Activated CD8-positive, alpha-beta memory T cell treated with anti-CD3 and anti-CD28 coated beads, Interleukin-2, amount 50 U/mL, for 24 hours (primary cell): Measurements from ENCODE around the gene SYT9.
"Not testable (repeated sequence)": the region's sequence is repeated elsewhere in the genome, so short reads cannot be mapped to it uniquely, and the experiment has no call there.

Experiments
- DNase-seq: peaks from one replicate; pipeline ENCODE4 v3.0.0-alpha.2; 2020; ENCODE audit errors: extremely low read depth

The SYT9 gene

DNA sequence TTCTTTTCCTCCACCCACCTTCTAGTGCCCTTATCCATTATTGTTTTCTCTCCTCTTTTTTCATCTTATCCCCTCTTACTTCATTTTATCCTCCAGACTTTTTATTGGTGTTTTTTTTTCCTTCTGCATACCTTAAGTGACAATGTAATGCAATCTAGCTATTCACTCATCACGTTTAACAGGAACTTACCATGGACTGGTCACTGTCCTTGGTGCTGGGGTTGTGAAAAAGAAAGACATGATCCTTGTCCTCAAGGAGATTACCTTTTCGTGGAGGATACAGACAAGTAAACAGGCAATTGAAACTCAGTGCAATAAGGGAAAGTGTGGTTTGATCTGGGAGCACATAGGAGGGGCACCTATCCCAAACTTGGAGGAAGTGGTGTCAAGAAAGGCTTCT is 20.7 kb downstream of the SYT9 start:
- no peak for DNase-seq

DNA sequence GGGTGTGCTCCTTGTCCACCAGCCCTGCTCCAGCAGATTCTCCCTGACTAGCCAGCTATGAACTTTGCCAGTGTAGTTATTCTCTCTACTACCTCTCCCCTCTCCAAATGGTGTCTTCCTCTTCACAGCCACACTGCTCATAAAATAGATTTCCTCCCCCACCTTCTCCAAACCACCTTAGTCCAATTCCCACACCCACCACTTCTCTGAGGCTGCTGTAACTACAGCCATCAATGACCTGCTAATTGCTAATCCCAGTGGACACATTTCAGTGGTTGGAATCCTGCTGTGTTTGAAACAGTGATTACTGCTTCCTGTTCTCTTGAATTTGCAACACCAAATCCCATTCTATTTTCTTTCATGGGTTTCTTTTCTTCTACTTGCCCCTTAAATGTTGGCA is 23.4 kb downstream of the SYT9 start:
- DNase-seq, result no peak

DNA sequence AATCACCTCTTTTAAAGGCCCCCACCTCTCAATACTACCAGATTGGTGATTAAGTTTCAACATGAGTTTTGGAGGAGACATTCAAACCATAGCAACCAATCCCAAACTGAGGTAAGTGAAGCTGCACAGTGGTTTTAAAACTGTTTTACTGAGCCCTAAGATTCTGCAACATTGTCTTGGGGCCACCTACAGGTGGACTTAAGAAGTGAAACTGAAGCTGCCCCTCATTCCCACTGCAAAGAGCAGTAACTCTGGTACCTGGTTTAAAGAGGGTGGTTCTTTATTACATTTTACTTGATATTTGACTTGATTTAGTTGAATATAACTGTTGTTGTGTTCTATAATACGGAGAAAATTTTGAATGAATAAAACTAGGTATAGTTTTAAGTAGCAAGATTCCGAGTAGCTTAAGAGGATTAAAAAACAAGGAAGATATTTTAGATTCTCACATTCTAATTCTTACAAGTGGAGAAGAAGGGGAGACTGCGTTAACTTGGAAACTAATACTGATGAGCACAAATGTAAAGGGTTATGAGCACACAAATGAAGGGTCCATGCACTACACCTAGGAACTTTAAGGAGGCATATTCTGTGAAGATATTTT is 26.7 kb downstream of the SYT9 start:
- no peak for DNase-seq

DNA sequence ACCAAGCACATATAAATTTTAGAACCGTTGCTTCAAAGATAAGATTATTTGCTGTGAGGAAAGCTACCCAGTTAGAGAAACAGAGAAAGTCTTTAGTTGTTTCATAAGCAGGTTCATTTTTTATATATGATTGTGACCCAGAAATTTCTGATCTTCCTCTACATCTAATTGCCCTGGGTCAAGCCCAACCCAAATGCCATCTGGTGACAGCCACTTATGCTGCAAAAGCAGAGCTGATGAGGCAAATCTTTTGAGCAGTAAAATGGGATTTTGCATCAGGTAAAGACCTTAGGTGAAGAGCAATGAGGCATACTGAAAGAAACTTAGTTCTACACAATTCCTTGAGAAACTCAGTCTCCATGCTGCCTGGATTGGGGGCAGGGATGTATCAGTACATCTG is 28.0 kb downstream of the SYT9 start:
- no peak for DNase-seq

DNA sequence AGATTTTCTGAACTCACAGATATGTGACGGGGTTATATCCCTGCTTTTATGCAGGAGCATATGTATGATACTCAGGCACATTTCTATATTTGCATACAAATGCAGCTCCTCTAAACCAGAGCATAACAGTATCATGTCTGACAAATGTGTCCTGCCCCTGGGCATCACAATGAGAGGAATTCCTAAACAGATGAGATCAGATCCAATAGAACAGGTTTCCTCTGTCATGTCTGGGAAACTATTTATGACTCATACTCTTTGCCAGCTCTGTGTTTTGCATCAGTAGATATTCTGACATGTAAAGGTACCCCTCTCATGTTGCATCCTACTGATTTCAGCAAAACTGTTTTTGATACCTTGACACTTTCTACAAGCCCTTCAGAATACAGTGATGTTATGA is 29.4 kb downstream of the SYT9 start:
- no peak for DNase-seq

DNA sequence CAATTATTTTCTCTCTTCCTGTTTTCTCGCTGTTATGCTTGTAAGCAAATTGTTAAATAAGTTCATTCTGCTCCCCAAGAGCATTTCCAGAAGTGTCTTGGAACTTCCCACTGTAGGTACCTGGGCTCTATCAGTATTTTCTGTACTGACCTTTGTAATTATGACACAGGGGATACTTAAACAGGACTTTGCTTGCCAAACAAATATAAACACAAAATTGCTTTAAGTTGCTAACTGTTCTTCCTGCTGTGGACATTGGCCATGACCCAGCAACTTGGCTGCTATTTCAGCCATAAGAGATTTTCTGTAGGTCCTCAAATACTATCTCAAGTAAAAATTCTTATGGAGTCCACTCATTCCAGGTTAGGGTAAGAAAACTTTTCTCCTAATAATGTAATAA is 30.1 kb downstream of the SYT9 start:
- no peak for DNase-seq

DNA sequence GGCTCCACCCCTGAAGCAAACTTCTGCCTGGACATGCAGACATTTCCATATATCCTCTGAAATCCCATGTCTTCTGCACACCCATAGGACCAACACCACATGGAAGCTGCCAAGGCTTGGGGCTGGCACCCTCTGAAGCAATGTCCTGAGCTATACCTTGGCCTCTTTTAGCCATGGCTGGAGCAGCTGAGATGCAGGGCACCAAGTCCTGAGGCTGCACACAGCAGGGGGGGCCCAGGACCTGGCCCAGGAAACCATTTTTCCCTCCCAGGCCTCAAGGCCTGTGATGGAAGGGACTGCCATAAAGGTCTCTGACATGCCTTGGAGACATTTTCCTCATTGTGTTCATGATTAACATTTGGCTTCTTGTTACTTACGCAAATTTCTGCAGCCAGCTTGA is 34.5 kb downstream of the SYT9 start:
- DNase-seq, result no peak

DNA sequence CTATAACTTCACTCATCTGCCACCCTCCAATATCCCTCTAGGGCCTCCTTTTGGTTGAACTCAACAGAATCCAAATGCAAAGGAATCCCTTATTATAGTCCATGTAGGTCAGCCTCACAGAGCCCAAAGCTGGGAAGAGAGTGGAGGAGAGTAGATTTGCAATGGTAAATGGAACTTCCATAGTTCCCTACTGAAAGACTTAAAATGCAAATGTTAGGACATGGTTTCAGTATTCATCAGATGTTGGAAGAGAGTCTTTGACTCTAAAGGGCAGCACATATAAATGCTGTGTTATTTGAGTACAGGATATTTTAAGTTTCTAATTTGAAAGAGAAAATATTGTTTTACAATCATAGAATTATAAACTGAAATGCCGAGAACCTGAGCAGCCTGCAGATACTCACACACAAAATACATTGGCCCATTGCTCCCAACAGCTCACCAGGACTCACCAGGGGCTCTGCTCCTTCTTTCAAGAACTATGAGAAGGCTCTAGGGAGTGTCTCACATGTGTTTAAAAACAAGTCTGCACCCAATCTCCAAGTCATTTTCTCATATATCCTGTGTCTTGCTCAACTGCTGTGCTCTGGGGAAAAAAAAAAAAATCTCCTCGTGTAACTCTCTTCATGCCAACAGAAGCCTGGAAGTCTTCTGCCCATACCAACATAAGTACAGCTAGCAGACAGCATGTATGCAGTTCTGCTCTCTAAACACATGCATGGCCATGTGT is 39.6 kb downstream of the SYT9 start:
- DNase-seq, result no peak

DNA sequence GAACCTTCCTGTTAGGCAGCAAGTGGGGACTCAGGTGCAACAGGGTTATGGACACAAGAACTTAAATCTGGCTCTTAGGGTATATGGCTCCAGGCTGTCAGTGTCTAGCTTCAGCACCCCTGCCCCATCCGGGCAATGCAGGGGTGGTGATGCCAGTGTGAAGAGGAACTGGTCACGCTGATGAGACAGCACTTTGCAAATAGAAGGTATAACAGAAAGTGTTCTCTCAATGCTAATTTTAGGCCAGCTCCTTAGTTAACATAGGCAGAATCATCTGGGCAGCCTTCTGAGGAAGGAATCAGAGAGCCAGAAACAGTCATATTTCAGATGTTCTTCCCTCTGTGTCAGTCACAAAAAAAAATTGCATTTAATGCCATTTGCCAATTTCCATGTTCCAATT is 41.2 kb downstream of the SYT9 start:
- DNase-seq, result no peak

DNA sequence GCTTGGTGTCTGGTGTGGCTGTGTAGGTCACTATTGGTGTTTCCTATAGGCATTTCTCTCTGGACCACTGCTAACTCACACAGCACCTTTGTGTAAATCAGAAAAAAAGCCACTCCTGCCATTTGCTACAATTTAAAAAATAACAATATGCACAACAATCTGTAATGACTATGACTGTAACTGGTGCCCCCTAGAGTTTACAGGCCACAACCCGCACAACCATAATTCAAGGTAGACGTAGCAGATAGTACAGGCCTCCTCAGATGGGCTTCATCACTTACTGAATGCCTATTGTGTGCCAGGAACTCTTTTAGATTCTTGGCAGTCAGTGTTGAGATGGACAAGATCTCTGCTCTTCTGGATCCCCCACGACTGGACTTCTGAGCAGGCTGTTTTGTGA is 47.7 kb downstream of the SYT9 start:
- no peak for DNase-seq

DNA sequence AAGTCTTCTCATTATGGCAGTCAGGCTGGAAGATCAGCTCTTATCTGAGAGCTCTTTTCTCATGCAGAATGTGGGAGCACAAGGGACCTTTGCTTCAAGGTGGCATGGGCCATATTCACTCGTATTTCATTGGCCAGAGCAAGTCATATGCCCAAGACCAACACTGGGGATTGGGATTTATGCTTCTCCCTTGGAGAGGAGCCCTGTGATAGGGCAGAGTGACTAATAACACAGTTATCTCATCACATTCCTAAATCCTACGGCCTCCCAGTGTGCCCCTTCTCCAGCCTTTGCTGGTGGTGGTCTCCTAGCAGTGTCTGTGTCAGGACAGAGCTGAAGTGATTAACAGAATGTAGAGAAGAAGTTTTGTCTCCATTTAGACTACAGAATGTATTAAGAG is 48.6 kb downstream of the SYT9 start:
- no peak for DNase-seq

DNA sequence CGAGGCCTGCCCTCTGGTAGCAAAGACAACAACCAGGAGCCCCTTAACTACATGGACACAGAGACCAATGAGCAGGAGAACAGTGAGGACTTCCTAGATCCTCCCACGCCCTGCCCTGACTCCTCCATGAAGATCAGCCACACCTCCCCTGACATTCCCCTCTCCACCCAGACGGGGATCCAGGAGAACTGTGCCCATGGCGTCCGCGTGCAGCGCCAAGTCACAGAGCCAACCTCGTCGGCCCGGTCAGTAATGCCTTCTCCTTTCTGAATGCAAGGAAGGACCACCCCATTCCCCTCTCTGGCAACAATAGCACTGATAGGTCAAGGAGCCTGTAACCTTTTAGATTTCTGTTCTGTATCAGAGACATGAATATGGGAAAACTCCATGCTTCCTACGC is 51.4 kb downstream of the SYT9 start:
- DNase-seq, result no peak

DNA sequence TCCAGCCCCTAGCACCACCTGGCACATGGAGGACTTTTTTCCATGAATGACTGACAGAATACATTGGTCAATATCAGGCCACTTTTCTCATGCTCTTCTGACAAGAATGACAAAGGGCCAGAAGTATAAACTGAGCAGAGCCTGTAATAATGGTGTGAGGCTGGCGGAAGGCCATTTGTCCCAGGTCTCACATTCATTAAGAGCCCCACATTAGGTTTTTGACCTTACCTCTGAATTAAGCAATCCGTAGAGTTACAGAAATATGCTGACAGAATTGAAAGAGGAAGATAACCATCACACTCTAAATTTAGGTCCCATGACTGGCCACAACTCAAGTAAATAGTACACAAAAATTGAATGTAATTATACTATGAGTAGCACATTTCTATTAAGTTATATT is 55.2 kb downstream of the SYT9 start:
- no peak for DNase-seq

DNA sequence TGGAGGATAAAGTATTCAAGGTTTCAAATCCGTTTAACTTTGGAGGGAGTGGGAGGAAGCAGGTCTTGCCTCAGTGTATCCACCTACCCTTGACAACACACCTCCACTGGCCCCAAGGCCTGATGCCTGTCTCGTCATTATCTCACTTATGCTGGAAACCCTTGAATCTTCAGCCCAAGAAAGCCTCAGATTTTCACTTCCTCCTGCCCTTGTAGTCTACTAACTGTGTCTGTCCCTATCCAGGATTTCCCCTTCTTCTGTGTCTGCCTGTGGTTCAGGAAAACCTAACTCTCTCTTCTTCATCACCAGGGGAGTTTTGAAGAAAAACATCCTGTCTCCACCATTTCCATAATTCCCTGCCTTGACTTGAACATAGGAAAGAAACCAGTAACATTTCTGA is 56.1 kb downstream of the SYT9 start:
- no peak for DNase-seq

DNA sequence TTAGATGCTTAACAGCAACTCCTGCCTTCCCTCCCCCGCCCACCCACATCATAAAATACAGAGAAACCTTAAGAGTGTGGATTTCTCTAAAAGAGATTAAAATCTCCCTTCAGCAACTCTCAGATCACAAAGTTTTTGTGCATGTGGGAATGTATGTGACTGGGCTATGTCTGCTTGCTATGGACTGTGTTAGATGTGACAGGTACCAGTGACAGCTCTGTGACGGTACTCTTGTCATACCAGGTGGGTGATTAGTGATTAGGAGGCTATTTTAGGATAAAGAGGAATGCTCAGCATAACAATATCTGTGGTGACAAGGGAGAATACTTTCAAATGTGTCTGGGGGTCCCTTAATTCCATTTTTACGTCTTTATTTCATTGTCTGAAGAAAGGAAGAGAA is 60.2 kb downstream of the SYT9 start:
- DNase-seq, result no peak

DNA sequence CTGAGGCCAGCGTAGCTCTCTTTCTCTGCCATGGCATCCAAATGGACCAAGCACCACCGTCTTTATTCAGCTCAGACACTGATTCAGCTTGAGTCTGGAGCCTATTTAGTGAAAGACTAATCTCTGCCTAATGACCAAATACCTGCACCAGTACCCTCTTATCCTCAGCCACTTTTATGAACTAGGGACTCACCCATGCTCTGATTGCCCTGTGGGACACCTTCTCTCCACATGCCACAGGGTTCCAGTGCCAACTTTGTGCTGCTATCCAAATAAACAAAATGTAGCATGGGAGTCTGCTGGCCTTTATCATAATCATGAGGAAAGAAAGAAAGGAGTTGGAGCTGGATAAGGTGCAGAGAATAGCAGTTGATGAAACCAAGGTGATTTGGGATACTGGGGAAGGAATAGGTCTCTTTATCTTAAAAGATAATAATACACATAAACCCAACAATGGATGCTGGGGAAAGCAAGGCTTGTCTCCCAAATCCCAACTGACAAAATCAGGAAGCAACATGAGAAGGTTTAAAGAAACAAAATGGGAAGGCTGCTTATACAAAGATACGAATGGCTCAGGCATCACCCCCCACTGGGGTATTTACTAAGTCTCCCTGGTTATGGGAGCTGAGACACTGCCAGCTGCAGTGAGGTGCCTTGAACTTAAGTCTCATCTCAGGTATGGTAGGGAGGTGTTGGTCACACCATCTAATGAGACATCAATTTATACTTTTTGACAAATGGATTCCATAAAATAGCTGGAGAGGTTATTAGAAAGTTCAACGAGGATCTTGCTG is 63.3 kb downstream of the SYT9 start:
- DNase-seq, result no peak

DNA sequence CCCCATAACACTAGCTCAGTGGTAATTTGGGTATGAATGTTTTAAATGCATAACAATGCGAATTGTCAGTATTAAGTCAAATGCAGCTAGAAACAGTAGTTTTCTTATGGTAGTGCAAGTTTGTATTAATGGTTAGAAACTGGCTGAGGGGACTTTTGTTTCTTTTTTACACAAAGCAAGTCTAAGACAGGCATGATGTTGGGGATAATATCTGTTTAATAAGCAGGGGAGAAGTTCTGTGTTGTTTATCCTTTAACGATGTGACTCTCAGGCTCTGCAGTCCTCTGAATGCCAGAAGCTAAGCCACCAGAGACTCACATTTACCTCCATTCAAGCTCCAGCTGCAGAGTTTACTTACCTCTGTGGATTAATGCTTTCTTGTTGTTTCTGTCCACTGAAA is 67.8 kb downstream of the SYT9 start:
- DNase-seq, result no peak

DNA sequence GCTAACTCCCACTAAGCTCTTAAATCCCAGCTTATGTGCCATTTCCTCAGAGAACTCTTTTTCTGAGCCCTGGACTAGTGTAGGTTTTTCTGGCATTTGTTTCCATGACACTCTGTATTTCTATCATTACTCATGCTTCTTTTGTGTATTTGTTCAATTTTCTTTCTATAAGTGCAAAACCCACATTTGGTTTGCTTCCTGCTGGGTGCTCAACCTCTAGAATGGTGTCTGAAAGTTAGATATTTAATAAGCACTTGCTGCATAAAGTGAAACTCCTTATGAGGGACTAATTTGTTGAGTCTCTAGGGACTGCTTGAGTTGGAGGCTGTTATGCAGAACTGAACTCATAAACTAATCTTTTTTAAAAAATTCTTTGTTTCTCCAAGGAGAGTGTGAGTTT is 68.6 kb downstream of the SYT9 start:
- no peak for DNase-seq

DNA sequence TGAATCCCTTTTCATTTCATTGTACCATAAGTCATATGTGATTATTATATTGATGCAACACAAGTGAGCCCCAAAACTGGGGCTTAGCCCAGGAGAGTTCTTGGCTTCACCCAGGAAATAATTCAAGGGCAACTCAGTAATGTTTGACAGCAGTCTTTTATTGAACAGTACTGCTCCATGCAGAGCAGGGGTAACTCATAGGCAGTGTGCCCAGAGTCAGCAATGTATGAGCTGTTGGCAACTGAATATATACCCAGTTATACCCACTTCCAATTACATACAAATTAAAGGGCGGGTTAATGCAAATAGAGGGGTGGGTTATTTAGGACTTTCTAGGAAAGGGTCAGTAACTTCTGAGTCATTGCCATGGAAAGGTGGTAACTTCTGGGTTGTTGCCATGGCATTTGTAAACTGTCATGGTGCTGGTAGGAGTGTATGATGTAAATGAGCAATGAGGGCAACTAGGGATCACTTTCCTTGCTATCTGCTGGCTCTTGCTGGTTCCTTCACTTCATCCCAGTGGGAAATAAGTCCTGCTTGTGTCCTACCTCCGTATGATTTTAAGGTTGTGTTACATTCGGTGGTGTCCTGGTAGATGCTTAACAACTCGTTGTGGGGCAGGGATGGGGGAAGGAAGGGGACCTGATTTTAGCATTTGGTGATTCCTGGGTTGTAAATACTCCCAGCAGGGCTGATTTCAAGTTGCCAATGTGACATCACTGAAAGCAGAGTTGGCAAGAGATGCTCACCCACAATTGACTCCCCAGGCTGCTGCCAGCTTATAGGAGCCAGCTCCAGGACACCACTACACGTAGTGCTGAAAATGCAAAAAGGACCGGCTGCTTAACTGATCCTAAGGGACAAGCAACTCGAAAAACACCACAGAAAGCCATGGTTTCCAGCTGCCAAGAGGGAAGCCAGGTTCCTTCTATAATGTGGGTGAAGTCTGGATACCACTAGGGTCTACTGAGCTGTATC is 70.1 kb downstream of the SYT9 start:
- no peak for DNase-seq

DNA sequence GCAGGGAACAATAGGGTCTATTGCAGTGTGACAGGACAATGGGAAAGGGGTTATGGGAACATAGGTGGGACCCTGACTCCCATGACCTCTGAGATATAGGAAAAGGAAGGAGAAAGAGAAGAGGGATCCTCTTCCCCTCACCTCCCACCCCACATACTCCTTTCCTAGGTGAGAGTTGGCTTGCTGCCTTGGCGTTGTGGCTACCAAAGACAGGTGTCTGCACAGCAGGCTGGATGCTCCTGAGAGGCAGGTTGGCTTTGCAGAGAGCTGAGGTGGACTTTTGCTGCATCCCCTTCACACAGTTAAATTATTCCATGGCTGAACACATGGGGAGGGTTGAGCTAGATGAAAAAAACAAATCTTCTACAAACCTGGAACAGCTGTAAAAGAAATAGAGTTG is 80.7 kb downstream of the SYT9 start:
- DNase-seq, result no peak

DNA sequence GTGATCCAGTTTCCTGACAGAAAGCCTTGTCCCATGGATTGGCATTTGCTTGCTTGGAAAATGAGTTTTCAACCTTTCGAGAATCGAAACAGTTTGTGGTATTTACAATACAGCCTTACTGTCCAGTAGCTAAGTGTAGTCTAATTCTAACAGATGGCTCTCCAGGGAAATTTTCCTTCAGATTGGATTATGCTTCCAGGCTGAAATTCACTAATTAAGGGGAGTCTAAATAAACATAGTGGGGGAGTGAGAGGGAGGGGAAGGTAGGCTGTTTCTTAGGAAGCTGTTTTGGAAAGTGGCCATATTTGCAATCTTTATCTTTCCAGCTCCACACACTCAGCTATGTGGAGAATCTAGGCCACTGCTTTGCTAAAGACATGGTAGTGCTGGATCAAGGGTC is 81.3 kb downstream of the SYT9 start:
- DNase-seq, result no peak

DNA sequence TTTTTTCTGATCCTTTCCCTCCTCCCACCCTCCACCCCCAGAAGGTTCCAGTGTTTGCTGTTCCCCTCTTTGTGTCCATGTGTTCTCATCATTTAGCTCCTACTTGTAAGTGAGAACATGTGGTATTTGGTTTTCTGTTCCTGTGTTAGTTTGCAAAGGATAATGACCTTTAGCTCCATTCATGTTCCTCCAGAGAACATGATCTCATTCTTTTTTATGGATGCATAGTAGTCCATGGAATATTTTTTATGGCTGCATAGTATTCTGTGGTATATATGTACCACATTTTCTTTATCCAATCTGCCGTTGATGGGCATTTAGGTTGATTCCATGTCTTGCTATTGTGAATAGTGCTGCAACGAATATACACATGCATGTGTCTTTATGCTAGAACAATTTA is 83.7 kb downstream of the SYT9 start:
- DNase-seq, result not testable (repeated sequence)
